BLaER1 (cell line): ENCODE data around the gene DMBT1.

ENCODE experiments used
- H3K27ac ChIP-seq: shearing (Covaris generic); formaldehyde crosslinking; 2 replicates; pipeline ENCODE4 v1.8.1; 2022
- H3K27me3 ChIP-seq: shearing (Covaris generic); formaldehyde crosslinking; 2 replicates; pipeline ENCODE4 v1.8.1; 2022
- H3K36me3 ChIP-seq: shearing (Covaris generic); formaldehyde crosslinking; 2 replicates; pipeline ENCODE4 v1.8.1; 2022
- H3K4me1 ChIP-seq: shearing (Covaris generic); formaldehyde crosslinking; 2 replicates; pipeline ENCODE4 v1.8.1; 2022
- H3K4me2 ChIP-seq: shearing (Covaris generic); formaldehyde crosslinking; 2 replicates; pipeline ENCODE4 v1.8.1; 2022
- H3K4me3 ChIP-seq: shearing (Covaris generic); formaldehyde crosslinking; 2 replicates; pipeline ENCODE4 v1.8.1; 2022
- H3K9ac ChIP-seq: shearing (Covaris generic); formaldehyde crosslinking; 2 replicates; pipeline ENCODE4 v1.8.1; 2022
- H3K9me3 ChIP-seq: shearing (Covaris generic); formaldehyde crosslinking; 2 replicates; pipeline ENCODE4 v1.8.1; 2022
- H4K20me1 ChIP-seq: shearing (Covaris generic); formaldehyde crosslinking; 2 replicates; pipeline ENCODE4 v1.8.1; 2022
- Cebpa-rat ChIP-seq: shearing (Covaris generic); IDR thresholded peaks from 2 replicates; pipeline ENCODE4 v1.8.1; 2022

DMBT1 gene

DNA sequence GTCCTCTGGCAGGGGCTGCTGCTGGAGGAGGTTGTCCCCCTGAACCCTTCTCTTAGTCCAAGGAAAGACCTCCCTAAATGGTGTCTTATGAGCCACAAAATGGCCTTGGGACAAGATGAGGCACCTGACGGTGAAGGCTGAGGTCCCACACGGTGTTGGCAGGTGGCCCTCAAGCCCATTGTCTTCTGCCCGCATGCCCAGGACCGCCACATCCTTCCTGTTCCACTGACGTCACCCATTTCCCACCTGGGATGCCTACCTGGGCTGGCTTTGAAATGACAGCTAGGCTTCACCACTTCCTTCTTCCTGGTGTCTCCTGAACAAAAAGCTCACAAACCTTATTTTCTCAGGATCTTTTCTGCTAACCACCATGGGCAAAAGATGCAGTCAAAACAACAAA lies 2.1 kb upstream of the DMBT1 start:
- no peak overlapping the region for H3K27ac ChIP-seq
- H3K4me1 ChIP-seq, result peaks cover 19% of the 10 kb centered on the region
- H3K36me3 ChIP-seq, result no peaks in the 10 kb centered on the region
- H4K20me1 ChIP-seq, result no peaks in the 10 kb centered on the region
- H3K9me3 ChIP-seq, result no peaks in the 10 kb centered on the region
- no peak for TF ChIP-seq Cebpa-rat
- H3K27me3 ChIP-seq, result no peaks in the 10 kb centered on the region
- 0 out of 2 replicates have a peak overlapping the region, but pooled peaks have one; percentile 1 for H3K4me2 ChIP-seq
- H3K9ac ChIP-seq, result no peak overlapping the region
- H3K4me3 ChIP-seq, result no peak overlapping the region

DNA sequence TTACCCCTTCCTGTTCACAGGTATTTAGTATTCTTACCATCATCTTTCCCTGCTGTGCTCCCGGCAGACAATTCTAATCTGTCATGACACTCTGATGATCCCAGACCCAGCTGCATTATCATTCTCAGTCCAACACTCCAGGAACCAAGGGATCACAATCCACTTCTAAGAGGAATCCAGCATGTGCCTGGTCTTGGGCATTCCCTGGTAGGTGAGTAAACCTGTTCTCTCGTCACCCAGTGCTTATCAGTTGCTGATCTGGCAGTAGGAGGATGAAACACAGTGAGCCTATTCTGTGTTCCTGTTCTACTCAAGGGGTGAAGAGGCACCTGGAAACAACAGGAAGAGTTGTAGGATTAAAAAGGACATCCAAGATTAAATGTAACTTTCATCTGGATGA lies 1.3 kb upstream of the DMBT1 start:
- Histone ChIP-seq H3K36me3 (no peaks in the 10 kb centered on the region), H3K27ac (no peak overlapping the region), H4K20me1 (no peaks in the 10 kb centered on the region), H3K4me1 (peaks cover 19% of the 10 kb centered on the region), H3K4me3 (no peak overlapping the region), H3K9ac (no peak overlapping the region), H3K9me3 (no peaks in the 10 kb centered on the region), H3K4me2 (no peak overlapping the region), H3K27me3 (no peaks in the 10 kb centered on the region)
- TF ChIP-seq Cebpa-rat, result no peak

DNA sequence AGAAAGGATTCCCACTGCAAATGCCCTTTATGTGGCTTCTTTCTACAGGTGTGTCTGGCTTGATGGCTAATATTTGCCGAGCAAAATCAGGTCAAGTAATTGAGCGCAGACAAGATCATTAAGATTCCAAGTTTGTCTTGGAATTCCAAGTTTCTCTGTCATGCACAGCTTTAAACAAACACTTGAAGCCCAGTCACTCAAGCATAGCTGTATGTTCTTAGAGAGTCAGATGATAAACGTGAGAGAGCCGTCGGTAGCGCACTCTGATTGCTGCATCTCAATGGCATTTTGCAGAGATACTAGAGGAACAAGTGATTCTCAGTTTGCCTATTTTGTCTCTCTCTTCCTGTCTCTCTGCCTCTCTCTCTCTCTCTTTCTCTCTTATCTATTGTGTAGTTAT lies 658 bp downstream of the DMBT1 start:
- H3K36me3 ChIP-seq, result no peaks in the 10 kb centered on the region
- no peaks in the 10 kb centered on the region for H4K20me1 ChIP-seq
- H3K4me1 ChIP-seq, result peaks cover 18% of the 10 kb centered on the region
- no peak overlapping the region for H3K9ac ChIP-seq
- H3K9me3 ChIP-seq, result no peaks in the 10 kb centered on the region
- no peak overlapping the region for H3K4me2 ChIP-seq
- no peak for TF ChIP-seq Cebpa-rat
- H3K27ac ChIP-seq, result no peak overlapping the region
- no peak overlapping the region for H3K4me3 ChIP-seq
- no peaks in the 10 kb centered on the region for H3K27me3 ChIP-seq

DNA sequence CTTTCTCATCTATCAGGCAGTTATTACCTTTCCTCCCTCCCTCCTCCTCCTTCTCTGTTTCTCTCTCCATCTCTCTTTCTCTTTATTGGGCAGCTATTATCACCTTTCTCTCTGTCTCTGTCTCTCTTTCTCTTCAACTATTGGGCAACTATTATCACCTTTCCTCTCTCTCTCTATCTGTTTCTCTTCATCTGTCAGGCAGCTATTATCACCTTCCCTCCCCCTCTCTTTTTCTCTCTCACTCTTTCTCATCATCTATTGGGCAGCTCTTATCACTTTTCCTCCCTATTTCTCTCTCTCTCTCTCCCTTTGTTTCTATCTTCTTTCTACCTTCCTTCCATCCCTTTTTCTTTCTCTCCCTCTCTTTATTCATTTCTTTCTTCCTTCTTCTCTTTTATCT lies 1.2 kb downstream of the DMBT1 start:
- no peaks in the 10 kb centered on the region for H3K9me3 ChIP-seq
- no peaks in the 10 kb centered on the region for H3K27me3 ChIP-seq
- H3K9ac ChIP-seq, result no peak overlapping the region
- TF ChIP-seq Cebpa-rat, result no peak
- H3K4me2 ChIP-seq, result no peak overlapping the region
- no peaks in the 10 kb centered on the region for H4K20me1 ChIP-seq
- H3K4me1 ChIP-seq, result peaks cover 13% of the 10 kb centered on the region
- no peak overlapping the region for H3K4me3 ChIP-seq
- no peak overlapping the region for H3K27ac ChIP-seq
- no peaks in the 10 kb centered on the region for H3K36me3 ChIP-seq

DNA sequence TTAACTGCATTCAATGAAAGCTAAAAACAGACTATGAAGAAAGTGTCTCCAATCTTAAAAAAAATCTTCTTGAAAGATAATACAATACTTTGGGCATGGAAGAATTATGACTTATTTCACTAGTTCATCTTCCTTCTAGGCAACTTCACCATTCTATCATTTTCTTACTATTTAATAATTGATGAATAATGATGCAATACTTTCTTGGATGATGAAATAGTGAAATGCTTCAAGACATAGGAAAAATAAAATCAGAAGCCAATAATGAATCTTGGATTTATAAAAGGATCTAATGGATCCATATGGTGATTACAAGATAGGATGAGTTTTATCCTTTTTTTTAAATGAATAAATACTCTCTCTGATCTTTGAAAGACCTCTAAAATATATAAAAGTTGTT lies 4.4 kb downstream of the DMBT1 start:
- no peaks in the 10 kb centered on the region for H3K4me1 ChIP-seq
- no peaks in the 10 kb centered on the region for H3K27me3 ChIP-seq
- H3K9ac ChIP-seq, result no peak overlapping the region
- H3K9me3 ChIP-seq, result no peaks in the 10 kb centered on the region
- no peaks in the 10 kb centered on the region for H4K20me1 ChIP-seq
- H3K27ac ChIP-seq, result no peak overlapping the region
- H3K36me3 ChIP-seq, result no peaks in the 10 kb centered on the region
- no peak; the same call in 1 of the 2 replicates for TF ChIP-seq Cebpa-rat
- H3K4me3 ChIP-seq, result no peak overlapping the region
- H3K4me2 ChIP-seq, result no peak overlapping the region

DNA sequence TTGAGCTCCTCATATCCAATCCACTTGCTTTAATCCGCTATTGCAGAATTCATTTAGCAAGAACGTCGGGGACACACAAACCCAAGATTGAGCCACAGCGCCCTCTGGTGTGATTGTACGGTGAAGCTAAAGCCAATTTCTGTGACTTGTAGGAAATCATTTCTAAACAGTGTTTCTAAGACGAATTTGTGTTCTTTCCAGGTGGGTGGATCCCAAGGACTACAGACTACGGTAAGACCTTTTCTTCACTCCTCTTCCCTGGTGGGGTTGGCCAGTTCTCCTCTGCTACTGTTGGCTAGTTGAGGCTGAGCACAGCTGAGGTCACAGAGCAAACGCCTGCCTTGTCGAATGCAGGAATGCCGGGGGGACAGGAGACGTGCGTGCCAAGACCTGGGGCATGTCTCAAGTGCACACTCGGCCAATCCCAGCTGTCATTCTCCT lies 5.2 kb downstream of the DMBT1 start:
- H3K36me3 ChIP-seq, result no peaks in the 10 kb centered on the region
- H3K9me3 ChIP-seq, result no peaks in the 10 kb centered on the region
- TF ChIP-seq Cebpa-rat, result no peak
- H4K20me1 ChIP-seq, result no peaks in the 10 kb centered on the region
- no peak overlapping the region for H3K4me2 ChIP-seq
- H3K27ac ChIP-seq, result no peak overlapping the region
- no peaks in the 10 kb centered on the region for H3K4me1 ChIP-seq
- H3K27me3 ChIP-seq, result no peaks in the 10 kb centered on the region
- H3K4me3 ChIP-seq, result no peak overlapping the region
- H3K9ac ChIP-seq, result no peak overlapping the region

DNA sequence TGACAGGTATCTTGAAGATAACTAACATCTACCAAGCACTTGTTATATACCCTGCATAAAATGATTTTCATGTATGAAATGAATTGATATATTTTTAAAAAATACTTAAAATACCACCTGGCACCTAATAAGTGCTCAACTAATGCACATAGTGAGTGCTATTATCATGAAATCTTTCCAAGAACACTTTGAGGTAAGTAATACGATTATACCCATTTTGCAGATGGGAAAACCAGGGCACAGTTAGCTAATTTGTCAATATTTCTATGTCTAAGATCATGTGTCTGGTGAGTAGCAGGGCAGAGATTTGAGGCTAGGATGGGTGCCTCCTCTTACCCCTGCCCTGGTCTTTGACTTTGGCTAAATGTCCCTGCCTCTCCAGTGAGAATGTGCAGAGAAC lies 6.1 kb downstream of the DMBT1 start:
- Histone ChIP-seq H3K27ac (no peak overlapping the region), H3K27me3 (no peaks in the 10 kb centered on the region), H4K20me1 (no peaks in the 10 kb centered on the region)

DNA sequence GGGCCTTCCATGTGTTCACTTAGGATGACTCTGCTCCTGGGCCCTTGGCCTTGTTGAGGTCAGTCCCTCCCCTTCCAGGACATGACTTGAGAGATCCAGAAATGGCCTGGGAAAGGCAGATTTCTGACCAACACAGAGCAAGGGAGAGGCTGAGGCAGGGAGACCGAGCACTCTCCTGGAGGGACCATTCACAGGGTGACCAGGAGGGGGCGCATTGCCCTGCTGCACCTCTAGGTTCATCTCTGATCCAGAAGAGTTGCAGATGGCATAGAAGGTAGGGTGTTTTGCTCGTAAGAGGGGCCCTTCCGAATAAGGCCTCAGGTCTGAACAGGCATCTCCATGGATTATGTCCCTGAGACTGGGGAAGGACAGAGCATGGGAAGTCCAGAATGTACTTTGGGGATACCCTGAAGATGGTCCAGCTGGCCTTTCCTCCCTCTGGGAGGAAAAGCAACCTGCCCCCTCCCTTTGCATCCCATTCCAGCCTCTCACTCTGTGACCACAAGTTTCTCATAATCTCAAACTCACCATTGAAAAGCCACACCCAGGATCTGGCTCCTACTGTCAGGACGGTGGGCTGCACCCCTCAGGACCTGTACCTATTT lies 6.6 kb downstream of the DMBT1 start:
- H3K9me3 ChIP-seq, result no peaks in the 10 kb centered on the region
- H3K27ac ChIP-seq, result no peak overlapping the region
- no peak overlapping the region for H3K4me2 ChIP-seq
- no peak overlapping the region for H3K4me3 ChIP-seq
- no peaks in the 10 kb centered on the region for H3K36me3 ChIP-seq
- no peak for TF ChIP-seq Cebpa-rat
- H4K20me1 ChIP-seq, result no peaks in the 10 kb centered on the region
- H3K9ac ChIP-seq, result no peak overlapping the region
- no peaks in the 10 kb centered on the region for H3K27me3 ChIP-seq
- H3K4me1 ChIP-seq, result no peaks in the 10 kb centered on the region

More for the DNA sequence above, 6.1 kb downstream of the DMBT1 start:
- Histone ChIP-seq H3K9me3 (no peaks in the 10 kb centered on the region), H3K4me3 (no peak overlapping the region), H3K36me3 (no peaks in the 10 kb centered on the region), H3K4me2 (no peak overlapping the region), H3K9ac (no peak overlapping the region), H3K4me1 (no peaks in the 10 kb centered on the region)
- TF ChIP-seq Cebpa-rat, result no peak

DNA sequence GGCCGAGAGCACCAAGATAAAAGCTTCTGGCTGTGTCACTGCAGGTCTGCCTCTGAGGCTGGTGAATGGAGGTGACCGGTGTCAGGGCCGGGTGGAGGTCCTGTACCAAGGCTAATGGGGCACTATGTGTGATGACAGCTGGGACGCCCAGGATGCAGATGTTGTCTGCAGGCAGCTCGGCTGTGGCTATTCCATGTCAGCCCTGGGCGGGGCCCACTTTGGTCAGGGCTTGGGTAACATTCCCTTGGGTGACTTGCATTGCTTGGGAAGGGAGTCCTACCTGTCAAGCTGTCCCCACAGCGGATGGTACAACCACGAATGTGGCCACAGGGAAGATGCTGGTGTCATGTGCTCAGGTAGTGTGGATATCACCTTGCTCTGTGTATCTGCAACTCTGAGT lies 8.0 kb downstream of the DMBT1 start:
- no peak for TF ChIP-seq Cebpa-rat
- no peaks in the 10 kb centered on the region for H3K9me3 ChIP-seq
- no peak overlapping the region for H3K9ac ChIP-seq
- H3K36me3 ChIP-seq, result no peaks in the 10 kb centered on the region
- H3K27me3 ChIP-seq, result no peaks in the 10 kb centered on the region
- no peak overlapping the region for H3K4me2 ChIP-seq
- no peak overlapping the region for H3K27ac ChIP-seq
- no peaks in the 10 kb centered on the region for H4K20me1 ChIP-seq
- H3K4me3 ChIP-seq, result no peak overlapping the region
- no peaks in the 10 kb centered on the region for H3K4me1 ChIP-seq

DNA sequence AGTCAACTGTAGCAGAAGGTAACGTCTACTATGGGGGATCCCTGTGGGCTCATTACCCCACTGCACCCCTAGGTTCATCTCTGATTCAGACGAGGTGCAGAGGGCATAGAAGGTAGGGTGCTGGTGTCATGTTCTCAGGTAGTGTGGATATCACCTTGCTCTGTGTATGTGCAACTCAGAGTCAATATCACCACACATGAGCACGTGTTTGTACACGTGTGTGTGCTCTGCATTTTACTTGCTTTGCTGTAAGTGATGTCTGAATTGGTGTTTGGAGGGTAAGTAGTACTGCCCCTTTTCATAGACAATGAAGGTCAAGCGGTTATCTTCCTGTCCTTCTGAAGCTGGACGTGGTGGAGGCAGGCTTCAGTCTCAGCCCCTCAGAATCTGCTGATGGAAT lies 10.4 kb downstream of the DMBT1 start:
- Histone ChIP-seq H3K4me3 (no peak overlapping the region), H3K9ac (no peak overlapping the region), H3K4me2 (no peak overlapping the region), H3K36me3 (no peaks in the 10 kb centered on the region), H3K27me3 (no peaks in the 10 kb centered on the region), H3K4me1 (no peaks in the 10 kb centered on the region), H3K27ac (no peak overlapping the region), H3K9me3 (peaks cover 15% of the 10 kb centered on the region), H4K20me1 (no peaks in the 10 kb centered on the region)
- no peak for TF ChIP-seq Cebpa-rat

DNA sequence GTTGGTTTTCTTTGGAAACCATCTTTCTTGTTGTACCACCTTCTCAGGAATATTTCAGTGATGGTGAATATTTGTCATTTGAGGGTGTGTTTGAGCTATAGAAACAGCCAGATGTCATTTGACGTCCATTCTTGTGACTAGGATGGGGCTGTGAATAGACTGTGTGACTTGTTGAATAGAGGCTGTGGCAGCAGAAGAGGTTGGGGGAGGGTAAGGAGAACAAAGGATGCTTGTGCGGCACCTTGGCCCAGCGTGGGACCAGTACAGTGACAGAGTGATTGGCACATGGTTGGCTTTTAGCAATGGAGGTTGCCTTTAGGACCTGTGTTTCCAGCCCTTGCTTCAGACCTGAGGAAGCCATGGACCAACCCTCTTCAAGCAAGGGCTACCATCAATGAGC lies 11.3 kb downstream of the DMBT1 start:
- Histone ChIP-seq H3K4me3 (no peak overlapping the region), H3K4me2 (no peak overlapping the region), H3K4me1 (no peaks in the 10 kb centered on the region), H4K20me1 (no peaks in the 10 kb centered on the region), H3K36me3 (no peaks in the 10 kb centered on the region), H3K27me3 (no peaks in the 10 kb centered on the region), H3K27ac (no peak overlapping the region), H3K9ac (no peak overlapping the region), H3K9me3 (peaks cover 22% of the 10 kb centered on the region)
- no peak for TF ChIP-seq Cebpa-rat
